ENCODE results near the gene PCARE.
A peak's percentile ranks its signal among the peaks of the same experiment; 100 is the strongest.

Gene PCARE

GRCh38 chr2:29074411-29074810 lies at the start of gene PCARE:
Gene PCARE (minus strand): TSS chr2:29074523. CDS start chr2:29074261, 262 bp downstream.
- Histone ChIP-seq H3K4me3 (ENCODE audit: low read depth, low read length) (no peak within 1 kb of the TSS), H3K36me3 (ENCODE audit: control insufficient read depth, insufficient read depth, low read length) (no peaks in the 10 kb centered on the region), H3K9ac (ENCODE audit: low read length) (no peak within 1 kb of the TSS), H3K27ac (ENCODE audit: low read depth, low read length) (no peak within 1 kb of the TSS), H3K4me1 (ENCODE audit: control insufficient read depth, insufficient read depth, low read length) (no peaks in the 10 kb centered on the region), H3K27me3 (ENCODE audit: control insufficient read depth, insufficient read depth, low read length) (no peaks in the 10 kb centered on the region), H3K9me3 (ENCODE audit: control insufficient read depth, insufficient read depth, low read depth, low read length) (peaks cover 9% of the 10 kb centered on the region)

GRCh38 chr2:29123617-29124349 lies 49.5 kb upstream of the PCARE start:
- peaks cover 4% of the 10 kb centered on the region; the same call in 1 of the 2 replicates for H3K9me3 ChIP-seq (ENCODE audit: control insufficient read depth, insufficient read depth, low read depth, low read length)
- H3K9ac ChIP-seq (ENCODE audit: low read length): no peak overlapping the region
- no peaks in the 10 kb centered on the region for H3K36me3 ChIP-seq (ENCODE audit: control insufficient read depth, insufficient read depth, low read length)
- H3K27me3 ChIP-seq (ENCODE audit: control insufficient read depth, insufficient read depth, low read length): peaks cover 4% of the 10 kb centered on the region; the same call in 1 of the 2 replicates
- no peak overlapping the region for H3K4me3 ChIP-seq (ENCODE audit: low read depth, low read length)
- no peaks in the 10 kb centered on the region for H3K4me1 ChIP-seq (ENCODE audit: control insufficient read depth, insufficient read depth, low read length)
- H3K27ac ChIP-seq (ENCODE audit: low read depth, low read length): no peak overlapping the region

GRCh38 chr2:29120846-29121245 lies 46.5 kb upstream of the PCARE start:
- Histone ChIP-seq H3K9ac (ENCODE audit: low read length) (no peak overlapping the region), H3K36me3 (ENCODE audit: control insufficient read depth, insufficient read depth, low read length) (no peaks in the 10 kb centered on the region), H3K9me3 (ENCODE audit: control insufficient read depth, insufficient read depth, low read depth, low read length) (peaks cover 4% of the 10 kb centered on the region; the same call in 1 of the 2 replicates), H3K4me1 (ENCODE audit: control insufficient read depth, insufficient read depth, low read length) (no peaks in the 10 kb centered on the region), H3K4me3 (ENCODE audit: low read depth, low read length) (no peak overlapping the region), H3K27ac (ENCODE audit: low read depth, low read length) (no peak overlapping the region), H3K27me3 (ENCODE audit: control insufficient read depth, insufficient read depth, low read length) (peaks cover 28% of the 10 kb centered on the region)

- Histone ChIP-seq H3K27ac (ENCODE audit: low read depth, low read length) (no peak overlapping the region), H3K9me3 (ENCODE audit: control insufficient read depth, insufficient read depth, low read depth, low read length) (peaks cover 3% of the 10 kb centered on the region; the same call in 1 of the 2 replicates), H3K27me3 (ENCODE audit: control insufficient read depth, insufficient read depth, low read length) (peaks cover 43% of the 10 kb centered on the region)
These were observed 44.9 kb upstream of the PCARE start for GRCh38 chr2:29119211-29119610.

GRCh38 chr2:29117636-29118303 lies 43.4 kb upstream of the PCARE start:
- H3K4me3 ChIP-seq (ENCODE audit: low read depth, low read length): no peak overlapping the region

More at GRCh38 chr2:29119211-29119610, 44.9 kb upstream of the PCARE start:
- Histone ChIP-seq H3K9ac (ENCODE audit: low read length) (no peak overlapping the region), H3K36me3 (ENCODE audit: control insufficient read depth, insufficient read depth, low read length) (no peaks in the 10 kb centered on the region), H3K4me1 (ENCODE audit: control insufficient read depth, insufficient read depth, low read length) (peaks cover 4% of the 10 kb centered on the region; the same call in 1 of the 2 replicates), H3K4me3 (ENCODE audit: low read depth, low read length) (no peak overlapping the region)

GRCh38 chr2:29115797-29116781 lies 41.8 kb upstream of the PCARE start:
- H3K4me1 ChIP-seq (ENCODE audit: control insufficient read depth, insufficient read depth, low read length): peaks cover 4% of the 10 kb centered on the region; the same call in 1 of the 2 replicates
- H3K27me3 ChIP-seq (ENCODE audit: control insufficient read depth, insufficient read depth, low read length): peaks cover 63% of the 10 kb centered on the region
- H3K9ac ChIP-seq (ENCODE audit: low read length): no peak overlapping the region
- no peaks in the 10 kb centered on the region for H3K9me3 ChIP-seq (ENCODE audit: control insufficient read depth, insufficient read depth, low read depth, low read length)
- no peak overlapping the region for H3K27ac ChIP-seq (ENCODE audit: low read depth, low read length)
- peak overlapping the region; percentile 62 for H3K4me3 ChIP-seq (ENCODE audit: low read depth, low read length)
- H3K36me3 ChIP-seq (ENCODE audit: control insufficient read depth, insufficient read depth, low read length): no peaks in the 10 kb centered on the region

More at GRCh38 chr2:29117636-29118303, 43.4 kb upstream of the PCARE start:
- H3K27me3 ChIP-seq (ENCODE audit: control insufficient read depth, insufficient read depth, low read length): peaks cover 58% of the 10 kb centered on the region
- H3K36me3 ChIP-seq (ENCODE audit: control insufficient read depth, insufficient read depth, low read length): no peaks in the 10 kb centered on the region
- H3K4me1 ChIP-seq (ENCODE audit: control insufficient read depth, insufficient read depth, low read length): peaks cover 4% of the 10 kb centered on the region; the same call in 1 of the 2 replicates
- H3K9me3 ChIP-seq (ENCODE audit: control insufficient read depth, insufficient read depth, low read depth, low read length): no peaks in the 10 kb centered on the region
- H3K9ac ChIP-seq (ENCODE audit: low read length): no peak overlapping the region
- no peak overlapping the region for H3K27ac ChIP-seq (ENCODE audit: low read depth, low read length)

- Histone ChIP-seq H3K27ac (ENCODE audit: low read depth, low read length) (no peak within 1 kb of the TSS), H3K36me3 (ENCODE audit: control insufficient read depth, insufficient read depth, low read length) (no peaks in the 10 kb centered on the region)
These were observed 40.8 kb upstream of the PCARE start, which contains the start of gene CLIP4 for GRCh38 chr2:29114946-29115609. Gene CLIP4 (plus strand): TSS chr2:29115415. CDS start chr2:29121389, 5,974 bp downstream.

GRCh38 chr2:29114586-29114945 lies 40.2 kb upstream of the PCARE start:
- Histone ChIP-seq H3K36me3 (ENCODE audit: control insufficient read depth, insufficient read depth, low read length) (no peaks in the 10 kb centered on the region), H3K9me3 (ENCODE audit: control insufficient read depth, insufficient read depth, low read depth, low read length) (no peaks in the 10 kb centered on the region), H3K4me1 (ENCODE audit: control insufficient read depth, insufficient read depth, low read length) (peaks cover 4% of the 10 kb centered on the region; the same call in 1 of the 2 replicates), H3K9ac (ENCODE audit: low read length) (peak overlapping the region; percentile 39), H3K27ac (ENCODE audit: low read depth, low read length) (no peak overlapping the region), H3K4me3 (ENCODE audit: low read depth, low read length) (peak overlapping the region; percentile 62), H3K27me3 (ENCODE audit: control insufficient read depth, insufficient read depth, low read length) (peaks cover 61% of the 10 kb centered on the region)

More at GRCh38 chr2:29114946-29115609, 40.8 kb upstream of the PCARE start, which contains the start of gene CLIP4:
- Histone ChIP-seq H3K4me1 (ENCODE audit: control insufficient read depth, insufficient read depth, low read length) (peaks cover 4% of the 10 kb centered on the region; the same call in 1 of the 2 replicates), H3K9me3 (ENCODE audit: control insufficient read depth, insufficient read depth, low read depth, low read length) (no peaks in the 10 kb centered on the region), H3K4me3 (ENCODE audit: low read depth, low read length) (peak within 1 kb of the TSS; percentile 62), H3K9ac (ENCODE audit: low read length) (peak within 1 kb of the TSS; percentile 39), H3K27me3 (ENCODE audit: control insufficient read depth, insufficient read depth, low read length) (peaks cover 63% of the 10 kb centered on the region)

GRCh38 chr2:29113891-29114321 lies 39.6 kb upstream of the PCARE start:
- H3K27ac ChIP-seq (ENCODE audit: low read depth, low read length): no peak overlapping the region

More at GRCh38 chr2:29113891-29114321, 39.6 kb upstream of the PCARE start:
- Histone ChIP-seq H3K9me3 (ENCODE audit: control insufficient read depth, insufficient read depth, low read depth, low read length) (no peaks in the 10 kb centered on the region), H3K36me3 (ENCODE audit: control insufficient read depth, insufficient read depth, low read length) (no peaks in the 10 kb centered on the region), H3K4me1 (ENCODE audit: control insufficient read depth, insufficient read depth, low read length) (peaks cover 4% of the 10 kb centered on the region; the same call in 1 of the 2 replicates), H3K27me3 (ENCODE audit: control insufficient read depth, insufficient read depth, low read length) (peaks cover 59% of the 10 kb centered on the region), H3K4me3 (ENCODE audit: low read depth, low read length) (no peak overlapping the region), H3K9ac (ENCODE audit: low read length) (no peak overlapping the region)
